Putamen (tissue), 1 donor: ENCODE measurements around the gene HELZ2.
"Not testable (repeated sequence)": the region's sequence is repeated elsewhere in the genome, so short reads cannot be mapped to it uniquely, and the experiment has no call there.

ENCODE experiments used
- DNase-seq: peaks from one replicate; pipeline ENCODE4 v3.0.0-alpha.2; 2016; ENCODE audit warnings: low spot score

Gene HELZ2

GRCh38 chr20:63565699-63566335, 8.2 kb downstream of the HELZ2 start:
- DNase-seq = no peak

GRCh38 chr20:63565021-63565698, 8.9 kb downstream of the HELZ2 start:
- no peak for DNase-seq

- no peak for DNase-seq
These were observed 9.8 kb downstream of the HELZ2 start for GRCh38 chr20:63564036-63564810.

- DNase-seq = no peak
These were observed 10.7 kb downstream of the HELZ2 start for GRCh38 chr20:63563225-63563935.

GRCh38 chr20:63562461-63563224, 11.4 kb downstream of the HELZ2 start:
- DNase-seq = no peak

GRCh38 chr20:63561624-63562396, 12.2 kb downstream of the HELZ2 start:
- DNase-seq = no peak

- no peak for DNase-seq
These were observed 13.0 kb downstream of the HELZ2 start for GRCh38 chr20:63560856-63561609.

- DNase-seq = no peak
These were observed 13.7 kb downstream of the HELZ2 start for GRCh38 chr20:63560333-63560805.

GRCh38 chr20:63559485-63560332, 14.3 kb downstream of the HELZ2 start:
- not testable (repeated sequence) for DNase-seq

GRCh38 chr20:63558804-63559484, 15.1 kb downstream of the HELZ2 start:
- no peak for DNase-seq

GRCh38 chr20:63557481-63557891, 16.6 kb downstream of the HELZ2 start:
- DNase-seq = no peak

- no peak for DNase-seq
These were observed 17.1 kb downstream of the HELZ2 start for GRCh38 chr20:63556873-63557478.

- no peak for DNase-seq
These were observed 18.2 kb downstream of the HELZ2 start for GRCh38 chr20:63555661-63556381.

- DNase-seq = no peak
These were observed 19.4 kb downstream of the HELZ2 start for GRCh38 chr20:63554361-63555278.

GRCh38 chr20:63553933-63554290, 20.1 kb downstream of the HELZ2 start, which contains the start of gene FNDC11:
Gene FNDC11 (plus strand): TSS chr20:63554159. CDS start chr20:63555664, 1,505 bp downstream.
- DNase-seq = no peak
